A549 (cell line): ENCODE measurements around the gene TSPO2. TPM values are rescaled to one million over a fixed set of nuclear protein-coding genes. Genes with fewer than 3 reads are reported as not detected.

Experiments used
- ATAC-seq, 2 experiments: fragments of 200-7000 bp in 1 of 2; fragments of >200 bp in 1 of 2; cut with Nextera tagmentation in 1 of 2; cut with Tn5 transposase in 1 of 2; 3 replicates each; pipeline versions ENCODE4 v1.8.0 to v1.9.1; 2018 to 2020; ENCODE audit warnings: mild to moderate bottlenecking in 1 of 2, moderate library complexity in 1 of 2
- CTCF ChIA-PET: fragments of 300-600 bp; sonication (Branson Sonifier 250); formaldehyde crosslinking; extraction: SDS; loops from one replicate; lab custom pipeline; 2021; ENCODE audit warnings: antibody characterized with exemption, inconsistent platforms; lab: Yijun Ruan, JAX
- POLR2A ChIA-PET: fragments of 350-600 bp; formaldehyde crosslinking; extraction: SDS; loops from one replicate; lab custom pipeline; 2021; ENCODE audit warnings: antibody characterized with exemption, inconsistent platforms; lab: Yijun Ruan, JAX
- DNase-seq, 2 experiments: peaks; one replicate each; pipeline versions ENCODE4 v3.0.0 to v3.0.0-alpha.2; 2011 to 2016; ENCODE audit warnings: low read depth in 1 of 2, low spot score in 1 of 2
- FAIRE-seq: peaks from 2 replicates; lab custom pipeline; 2011; peaks lifted over from hg19 to GRCh38; lab: Jason Lieb, UNC
- H3K27ac ChIP-seq, 2 experiments: fragments of >200 bp; sonication (Bioruptor Twin); formaldehyde crosslinking; 3 replicates each; pipeline ENCODE4 v1.5.1; 2016 to 2017
- H3K4me1 ChIP-seq: fragments of >200 bp; sonication (Bioruptor Twin); formaldehyde crosslinking; 3 replicates; pipeline ENCODE4 v1.6.1; 2016
- H3K4me2 ChIP-seq: fragments of >200 bp; sonication (Bioruptor Twin); formaldehyde crosslinking; 3 replicates; pipeline ENCODE4 v1.6.1; 2016
- H3K4me3 ChIP-seq: fragments of >200 bp; sonication (Bioruptor Twin); formaldehyde crosslinking; 3 replicates; pipeline ENCODE4 v1.5.1; 2016
- H3K9me3 ChIP-seq: fragments of >200 bp; sonication (Bioruptor Twin); formaldehyde crosslinking; 3 replicates; pipeline ENCODE4 v1.6.1; 2016
- BCL3 ChIP-seq: fragments of >200 bp; sonication (Bioruptor Twin); formaldehyde crosslinking; IDR thresholded peaks from 3 replicates; pipeline ENCODE4 v1.6.1; 2016
- CBX2 ChIP-seq: fragments of 200-600 bp; sonication (generic); IDR thresholded peaks from 2 replicates; pipeline ENCODE4 v1.6.1; 2016; ENCODE audit warnings: low read depth, mild to moderate bottlenecking, borderline replicate concordance
- CEBPB ChIP-seq, 2 experiments: fragments of >200 bp in 1 of 2; sonication (Bioruptor Twin) in 1 of 2; formaldehyde crosslinking in 1 of 2; IDR thresholded peaks; 2 replicates each; pipeline ENCODE4 v1.6.1; 2012 to 2016
- E2F6 ChIP-seq: IDR thresholded peaks from 2 replicates; pipeline ENCODE4 v1.6.1; 2012; ENCODE audit warnings: low read depth, borderline replicate concordance
- EP300 ChIP-seq, 2 experiments: fragments of >200 bp; sonication (Bioruptor Twin); formaldehyde crosslinking; IDR thresholded peaks; 2 replicates in 1 of 2; 3 replicates in 1 of 2; pipeline ENCODE4 v1.6.1; 2016 to 2017
- FOSB ChIP-seq: fragments of 250-450 bp; sonication (Bioruptor Pico); IDR thresholded peaks from 2 replicates; pipeline ENCODE4 v1.5.0; 2020; ENCODE audit warnings: mild to moderate bottlenecking, moderate library complexity
- FOXS1 ChIP-seq: fragments of 250-450 bp; sonication (Bioruptor Pico); IDR thresholded peaks from 2 replicates; pipeline ENCODE4 v1.5.0; 2020; ENCODE audit warnings: mild to moderate bottlenecking, moderate library complexity
- HOXB5 ChIP-seq: fragments of 250-450 bp; sonication (Bioruptor Pico); IDR thresholded peaks from 2 replicates; pipeline ENCODE4 v1.5.0; 2020; ENCODE audit warnings: mild to moderate bottlenecking, moderate library complexity
- JUN ChIP-seq, 2 experiments: fragments of >200 bp; sonication (Bioruptor Twin); formaldehyde crosslinking; IDR thresholded peaks; 2 replicates in 1 of 2; 3 replicates in 1 of 2; pipeline ENCODE4 v1.6.1; 2016 to 2017
- JUNB ChIP-seq: fragments of >200 bp; sonication (Bioruptor Twin); formaldehyde crosslinking; IDR thresholded peaks from 2 replicates; pipeline ENCODE4 v1.6.1; 2016
- KDM1A ChIP-seq: fragments of 200-600 bp; sonication (generic); IDR thresholded peaks from 2 replicates; pipeline ENCODE4 v1.6.1; 2016; ENCODE audit warnings: low read depth, mild to moderate bottlenecking
- KDM5A ChIP-seq: fragments of 200-600 bp; sonication (generic); IDR thresholded peaks from 2 replicates; pipeline ENCODE4 v1.6.1; 2016; ENCODE audit warnings: antibody characterized with exemption, mild to moderate bottlenecking
- MAFK ChIP-seq: fragments of 450-650 bp; IDR thresholded peaks from 2 replicates; pipeline ENCODE4 v1.6.1; 2014; ENCODE audit not compliant: partially characterized antibody
- MYC ChIP-seq: IDR thresholded peaks from 2 replicates; pipeline ENCODE4 v1.6.1; 2012; ENCODE audit warnings: mild to moderate bottlenecking, inconsistent platforms, low read length, improper control_type of control experiment, borderline replicate concordance
- NPAS2 ChIP-seq: fragments of 250-450 bp; sonication (Bioruptor Pico); IDR thresholded peaks from 2 replicates; pipeline ENCODE4 v1.8.0; 2022; ENCODE audit warnings: mild to moderate bottlenecking, moderate library complexity, borderline replicate concordance
- NR3C1 ChIP-seq: fragments of >200 bp; sonication (Bioruptor Twin); formaldehyde crosslinking; IDR thresholded peaks from 3 replicates; pipeline ENCODE4 v1.6.1; 2017
- PBX3 ChIP-seq: IDR thresholded peaks from 2 replicates; pipeline ENCODE4 v1.6.1; 2012
- PHF8 ChIP-seq: fragments of 200-600 bp; sonication (generic); IDR thresholded peaks from 2 replicates; pipeline ENCODE4 v1.6.1; 2016; ENCODE audit warnings: low read depth, mild to moderate bottlenecking, antibody characterized with exemption, moderate library complexity, borderline replicate concordance
- RFX5 ChIP-seq: fragments of 450-650 bp; IDR thresholded peaks from 2 replicates; pipeline ENCODE4 v1.7.1; 2014; ENCODE audit warnings: antibody characterized with exemption, mild to moderate bottlenecking, moderate library complexity
- SREBF2 ChIP-seq: fragments of 450-650 bp; IDR thresholded peaks from 2 replicates; pipeline ENCODE4 v1.6.1; 2014; ENCODE audit warnings: mild to moderate bottlenecking, moderate library complexity
- ZC3H11A ChIP-seq: fragments of 450-650 bp; IDR thresholded peaks from 2 replicates; pipeline ENCODE4 v1.6.1; 2014; ENCODE audit warnings: antibody characterized with exemption, mild to moderate bottlenecking
- ZNF302 ChIP-seq: fragments of 250-450 bp; sonication (Bioruptor Pico); IDR thresholded peaks from 2 replicates; pipeline ENCODE4 v1.9.0; 2021; ENCODE audit warnings: inconsistent platforms, mild to moderate bottlenecking, moderate library complexity
- WGBS: methylation state at CpG from one replicate; pipeline ENCODE4 v1.1.6; 2017; ENCODE audit errors: missing lambda C conversion rate; 5-methylcytosine and 5-hydroxymethylcytosine counted together
- polyA plus RNA-seq, 4 experiments: library from polyadenylated mRNA; depleted of rRNA in 3 of 4; stranded (reverse); fragments of >200 nt; fragmentation: RNase III in 1 of 4; extraction: RNeasy Plus Mini Kit Qiagen cat#74134 plus additional on column Dnase treatment in 1 of 4; gene quantifications; 2 replicates in 3 of 4; 3 replicates in 1 of 4; pipeline ENCODE4 v1.2.3, GENCODE V29; 2011 to 2017
- TF ChIP-seq, protein P1 (sequence below): fragments of 450-650 bp; IDR thresholded peaks from 2 replicates; pipeline ENCODE4 v1.6.1; 2014; ENCODE audit warnings: antibody characterized with exemption
- TF ChIP-seq, protein P2 (sequence below): IDR thresholded peaks from 2 replicates; pipeline ENCODE4 v1.6.1; 2012
- TF ChIP-seq, protein P3 (sequence below): fragments of >200 bp; sonication (Bioruptor Twin); formaldehyde crosslinking; IDR thresholded peaks from 3 replicates; pipeline ENCODE4 v1.5.1; 2016

Gene TSPO2
- polyA plus RNA-seq, 2 of the 4 experiments (the other 2 are of a cell fraction) = not detected

GRCh38 chr6:41050536-41050935 lies 8.3 kb downstream of the TSPO2 start:
- DNase-seq = no peak
- POLR2A ChIA-PET = no interaction called here
- no peak for ATAC-seq
- TF ChIP-seq FOXS1 (no peak), JUNB (no peak), NPAS2 (CRISPR knock-in tag) (no peak), PBX3 (no peak), CEBPB (IDR thresholded peaks at IDR 0.05) (no peak), NR3C1 (no peak), EP300 (IDR thresholded peaks at IDR 0.05) (no peak), JUN (IDR thresholded peaks at IDR 0.05) (no peak), CBX2 (no peak), KDM1A (no peak), KDM5A (no peak), MAFK (no peak), E2F6 (no peak), PHF8 (no peak), MYC (no peak), SREBF2 (no peak), FOSB (CRISPR knock-in tag) (no peak)
- TF ChIP-seq, protein P1, sequence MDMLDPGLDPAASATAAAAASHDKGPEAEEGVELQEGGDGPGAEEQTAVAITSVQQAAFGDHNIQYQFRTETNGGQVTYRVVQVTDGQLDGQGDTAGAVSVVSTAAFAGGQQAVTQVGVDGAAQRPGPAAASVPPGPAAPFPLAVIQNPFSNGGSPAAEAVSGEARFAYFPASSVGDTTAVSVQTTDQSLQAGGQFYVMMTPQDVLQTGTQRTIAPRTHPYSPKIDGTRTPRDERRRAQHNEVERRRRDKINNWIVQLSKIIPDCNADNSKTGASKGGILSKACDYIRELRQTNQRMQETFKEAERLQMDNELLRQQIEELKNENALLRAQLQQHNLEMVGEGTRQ = no peak
- TF ChIP-seq, protein P2, sequence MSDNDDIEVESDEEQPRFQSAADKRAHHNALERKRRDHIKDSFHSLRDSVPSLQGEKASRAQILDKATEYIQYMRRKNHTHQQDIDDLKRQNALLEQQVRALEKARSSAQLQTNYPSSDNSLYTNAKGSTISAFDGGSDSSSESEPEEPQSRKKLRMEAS = no peak
- Histone ChIP-seq H3K4me3 (no peak overlapping the region), H3K27ac (no peak overlapping the region), H3K4me1 (no peaks in the 10 kb centered on the region), H3K4me2 (no peak overlapping the region), H3K9me3 (no peaks in the 10 kb centered on the region)
- FAIRE-seq = no peak
- 59% methylated on average over 3 of the region's 3 CpGs for WGBS
- CTCF ChIA-PET = interaction anchor here (0.8 kb wide), 1 partner anchor 155 kb away, joined by 3 read pairs; no protein-coding TSS in a partner anchor

GRCh38 chr6:41051873-41052272 lies 9.6 kb downstream of the TSPO2 start:
- no peaks in the 10 kb centered on the region for H3K4me1 ChIP-seq

More at GRCh38 chr6:41051873-41052272, 9.6 kb downstream of the TSPO2 start:
- TF ChIP-seq, protein P2 = no peak
- TF ChIP-seq ZNF302 (no peak), BCL3 (no peak), RFX5 (no peak), HOXB5 (CRISPR knock-in tag) (no peak), EP300 (IDR thresholded peaks at IDR 0.05) (no peak), ZC3H11A (no peak)
- TF ChIP-seq, protein P3, sequence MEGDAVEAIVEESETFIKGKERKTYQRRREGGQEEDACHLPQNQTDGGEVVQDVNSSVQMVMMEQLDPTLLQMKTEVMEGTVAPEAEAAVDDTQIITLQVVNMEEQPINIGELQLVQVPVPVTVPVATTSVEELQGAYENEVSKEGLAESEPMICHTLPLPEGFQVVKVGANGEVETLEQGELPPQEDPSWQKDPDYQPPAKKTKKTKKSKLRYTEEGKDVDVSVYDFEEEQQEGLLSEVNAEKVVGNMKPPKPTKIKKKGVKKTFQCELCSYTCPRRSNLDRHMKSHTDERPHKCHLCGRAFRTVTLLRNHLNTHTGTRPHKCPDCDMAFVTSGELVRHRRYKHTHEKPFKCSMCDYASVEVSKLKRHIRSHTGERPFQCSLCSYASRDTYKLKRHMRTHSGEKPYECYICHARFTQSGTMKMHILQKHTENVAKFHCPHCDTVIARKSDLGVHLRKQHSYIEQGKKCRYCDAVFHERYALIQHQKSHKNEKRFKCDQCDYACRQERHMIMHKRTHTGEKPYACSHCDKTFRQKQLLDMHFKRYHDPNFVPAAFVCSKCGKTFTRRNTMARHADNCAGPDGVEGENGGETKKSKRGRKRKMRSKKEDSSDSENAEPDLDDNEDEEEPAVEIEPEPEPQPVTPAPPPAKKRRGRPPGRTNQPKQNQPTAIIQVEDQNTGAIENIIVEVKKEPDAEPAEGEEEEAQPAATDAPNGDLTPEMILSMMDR = no peak
- no peak overlapping the region for H3K4me3 ChIP-seq
- 91% methylated on average over 5 of the region's 5 CpGs for WGBS
- FAIRE-seq (no peak), DNase-seq (no peak), ATAC-seq (no peak)
- H3K4me2 ChIP-seq = no peak overlapping the region
- H3K27ac ChIP-seq = no peak overlapping the region
- no peaks in the 10 kb centered on the region for H3K9me3 ChIP-seq
- POLR2A ChIA-PET = no interaction called here
- CTCF ChIA-PET = no interaction called here
